Glutamatergic neuron (in vitro differentiated cells): ENCODE data around the gene TUBA8. TPM values are rescaled to one million over a fixed set of nuclear protein-coding genes. Genes with fewer than 3 reads are reported as not detected.

Experiments used
- DNase-seq: peaks from one replicate; pipeline ENCODE4 v3.0.0; 2022
- H3K27ac Mint-ChIP-seq: one replicate; pipeline ENCODE4 v1.8.0; 2020; ENCODE audit warnings: mild to moderate bottlenecking, mixed read lengths, inconsistent platforms; ENCODE audit not compliant: unreplicated experiment
- H3K27me3 Mint-ChIP-seq: one replicate; pipeline ENCODE4 v1.8.0; 2020; ENCODE audit warnings: mild to moderate bottlenecking, moderate library complexity, mixed read lengths, inconsistent platforms; ENCODE audit not compliant: unreplicated experiment
- H3K36me3 Mint-ChIP-seq: one replicate; pipeline ENCODE4 v1.8.0; 2020; ENCODE audit warnings: mild to moderate bottlenecking, mixed read lengths, inconsistent platforms; ENCODE audit not compliant: unreplicated experiment
- H3K4me1 Mint-ChIP-seq: one replicate; pipeline ENCODE4 v1.8.0; 2020; ENCODE audit warnings: mild to moderate bottlenecking, low read depth, mixed read lengths, inconsistent platforms; ENCODE audit not compliant: unreplicated experiment
- H3K4me3 Mint-ChIP-seq: one replicate; pipeline ENCODE4 v1.8.0; 2020; ENCODE audit warnings: mild to moderate bottlenecking, mixed read lengths, inconsistent platforms; ENCODE audit not compliant: unreplicated experiment
- H3K9me3 Mint-ChIP-seq: one replicate; pipeline ENCODE4 v1.8.0; 2020; ENCODE audit warnings: mild to moderate bottlenecking, moderate library complexity, mixed read lengths, inconsistent platforms; ENCODE audit not compliant: unreplicated experiment
- CTCF ChIP-seq: fragments of 200-600 bp; sonication (generic); IDR thresholded peaks from one replicate; pipeline ENCODE4 v1.5.0; 2021; ENCODE audit not compliant: partially characterized antibody, unreplicated experiment
- total RNA-seq: library from RNA; stranded (reverse); fragmentation: NEBNext Ultra II Directional; extraction: Animal tissue kit (Norgen Biotek cat#: 25700); gene quantifications from one replicate; pipeline ENCODE4 v1.2.1, GENCODE V29; 2021; ENCODE audit not compliant: unreplicated experiment

The TUBA8 gene
- total RNA-seq, 1 donor from 2014 or later = 3.7 TPM

GRCh38 chr22:18088825-18089568, 21.6 kb upstream of the TUBA8 start:
- TF ChIP-seq CTCF = no peak
- no peak for DNase-seq
- Mint-ChIP-seq H3K4me3 (no peak overlapping the region), H3K4me1 (no peaks in the 10 kb centered on the region), H3K27ac (no peak overlapping the region), H3K9me3 (peaks cover 2% of the 10 kb centered on the region), H3K36me3 (no peaks in the 10 kb centered on the region), H3K27me3 (peaks cover 3% of the 10 kb centered on the region)

GRCh38 chr22:18090286-18090685, 20.3 kb upstream of the TUBA8 start:
- Mint-ChIP-seq H3K9me3 (peaks cover 2% of the 10 kb centered on the region), H3K36me3 (no peaks in the 10 kb centered on the region), H3K27ac (no peak overlapping the region), H3K4me1 (no peaks in the 10 kb centered on the region), H3K27me3 (peaks cover 3% of the 10 kb centered on the region), H3K4me3 (no peak overlapping the region)
- TF ChIP-seq CTCF = no peak
- DNase-seq = no peak

- H3K4me1 Mint-ChIP-seq = no peaks in the 10 kb centered on the region
- no peak overlapping the region for H3K4me3 Mint-ChIP-seq
- H3K27ac Mint-ChIP-seq = no peak overlapping the region
- H3K27me3 Mint-ChIP-seq = peaks cover 3% of the 10 kb centered on the region
- no peak for TF ChIP-seq CTCF
- H3K36me3 Mint-ChIP-seq = no peaks in the 10 kb centered on the region
- H3K9me3 Mint-ChIP-seq = peaks cover 4% of the 10 kb centered on the region
- DNase-seq = no peak
These were observed 19.1 kb upstream of the TUBA8 start for GRCh38 chr22:18091478-18091877.

- Mint-ChIP-seq H3K4me3 (no peak overlapping the region), H3K4me1 (no peaks in the 10 kb centered on the region), H3K27me3 (peaks cover 3% of the 10 kb centered on the region), H3K27ac (no peak overlapping the region), H3K36me3 (peaks cover 4% of the 10 kb centered on the region), H3K9me3 (peaks cover 4% of the 10 kb centered on the region)
- TF ChIP-seq CTCF = no peak
- DNase-seq = no peak
These were observed 18.6 kb upstream of the TUBA8 start for GRCh38 chr22:18091916-18092526.

- Mint-ChIP-seq H3K27me3 (peaks cover 3% of the 10 kb centered on the region), H3K4me1 (no peaks in the 10 kb centered on the region), H3K9me3 (peaks cover 4% of the 10 kb centered on the region), H3K4me3 (no peak overlapping the region), H3K27ac (no peak overlapping the region), H3K36me3 (peaks cover 4% of the 10 kb centered on the region)
- TF ChIP-seq CTCF = no peak
- no peak for DNase-seq
These were observed 16.9 kb upstream of the TUBA8 start for GRCh38 chr22:18093661-18094060.
